Parathyroid adenoma (tissue), 2 donors: Measurements from ENCODE around the gene TMEM165.
"Not testable (repeated sequence)": the region's sequence is repeated elsewhere in the genome, so short reads cannot be mapped to it uniquely, and the experiment has no call there.

Experiments used
- H2AFZ ChIP-seq: fragments of 300-600 bp; sonication (generic); one replicate; pipeline ENCODE4 v1.7.0; 2017; ENCODE audit warnings: antibody characterized with exemption, mild to moderate bottlenecking
- H3K27ac ChIP-seq: fragments of 300-600 bp; sonication (generic); one replicate; pipeline ENCODE4 v1.7.0; 2017
- H3K27me3 ChIP-seq: fragments of 300-600 bp; sonication (generic); one replicate; pipeline ENCODE4 v1.7.0; 2017; ENCODE audit warnings: low read length; ENCODE audit not compliant: control insufficient read depth, insufficient read depth
- H3K36me3 ChIP-seq: fragments of 300-600 bp; sonication (generic); one replicate; pipeline ENCODE4 v1.7.0; 2017; ENCODE audit warnings: low read length; ENCODE audit not compliant: control insufficient read depth, insufficient read depth
- H3K4me1 ChIP-seq: fragments of 300-600 bp; sonication (generic); one replicate; pipeline ENCODE4 v1.7.0; 2017; ENCODE audit warnings: control low read depth
- H3K4me2 ChIP-seq: fragments of 300-600 bp; sonication (generic); one replicate; pipeline ENCODE4 v1.7.0; 2017; ENCODE audit warnings: low read length
- H3K4me3 ChIP-seq: fragments of 300-600 bp; sonication (generic); one replicate; pipeline ENCODE4 v1.7.0; 2017; ENCODE audit warnings: low read depth, low read length
- H3K79me2 ChIP-seq: fragments of 300-600 bp; sonication (generic); one replicate; pipeline ENCODE4 v1.7.0; 2017; ENCODE audit warnings: control low read depth
- H3K9ac ChIP-seq: fragments of 300-600 bp; sonication (generic); one replicate; pipeline ENCODE4 v1.7.0; 2017; ENCODE audit warnings: mild to moderate bottlenecking
- H3K9me3 ChIP-seq: fragments of 300-600 bp; sonication (generic); one replicate; pipeline ENCODE4 v1.7.0; 2017; ENCODE audit warnings: low read length; ENCODE audit not compliant: control insufficient read depth
- CTCF ChIP-seq: fragments of 300-600 bp; sonication (generic); IDR thresholded peaks from one replicate; pipeline ENCODE4 v1.7.0; 2017; ENCODE audit warnings: antibody characterized with exemption, mild to moderate bottlenecking
- donor health status: primary hyperparathyroidism.

The TMEM165 gene

GRCh38 chr4:55348466-55348865, 47.3 kb upstream of the TMEM165 start:
- H3K27me3 ChIP-seq: no peaks in the 10 kb centered on the region
- H3K4me2 ChIP-seq: no peak overlapping the region
- H3K27ac ChIP-seq: no peak overlapping the region
- H3K36me3 ChIP-seq: no peaks in the 10 kb centered on the region
- no peak overlapping the region for H2AFZ ChIP-seq
- no peaks in the 10 kb centered on the region for H3K4me1 ChIP-seq
- H3K9me3 ChIP-seq: no peaks in the 10 kb centered on the region
- H3K4me3 ChIP-seq: no peak overlapping the region
- TF ChIP-seq CTCF: no peak
- H3K79me2 ChIP-seq: no peaks in the 10 kb centered on the region
- H3K9ac ChIP-seq: no peak overlapping the region

GRCh38 chr4:55350870-55351269, 44.9 kb upstream of the TMEM165 start:
- H3K27me3 ChIP-seq: not testable (repeated sequence)

GRCh38 chr4:55351824-55352223, 43.9 kb upstream of the TMEM165 start:
- Histone ChIP-seq H3K4me2 (no peak overlapping the region), H3K27ac (no peak overlapping the region), H3K9me3 (no peaks in the 10 kb centered on the region), H3K36me3 (no peaks in the 10 kb centered on the region), H3K79me2 (no peaks in the 10 kb centered on the region), H3K4me3 (no peak overlapping the region), H3K27me3 (no peaks in the 10 kb centered on the region), H3K9ac (no peak overlapping the region), H3K4me1 (no peaks in the 10 kb centered on the region), H2AFZ (no peak overlapping the region)
- TF ChIP-seq CTCF: no peak

More at GRCh38 chr4:55350870-55351269, 44.9 kb upstream of the TMEM165 start:
- not testable (repeated sequence) for H3K9me3 ChIP-seq, H3K9ac ChIP-seq, H3K4me1 ChIP-seq, H3K4me3 ChIP-seq, H3K79me2 ChIP-seq, H2AFZ ChIP-seq, H3K4me2 ChIP-seq, H3K36me3 ChIP-seq, H3K27ac ChIP-seq

GRCh38 chr4:55352726-55353125, 43.0 kb upstream of the TMEM165 start:
- H2AFZ ChIP-seq: no peak overlapping the region
- no peaks in the 10 kb centered on the region for H3K79me2 ChIP-seq
- no peak for TF ChIP-seq CTCF
- H3K4me1 ChIP-seq: no peaks in the 10 kb centered on the region
- H3K4me3 ChIP-seq: no peak overlapping the region
- H3K27ac ChIP-seq: no peak overlapping the region
- H3K27me3 ChIP-seq: no peaks in the 10 kb centered on the region
- H3K9me3 ChIP-seq: no peaks in the 10 kb centered on the region
- no peak overlapping the region for H3K4me2 ChIP-seq
- no peak overlapping the region for H3K9ac ChIP-seq
- no peaks in the 10 kb centered on the region for H3K36me3 ChIP-seq

- not testable (repeated sequence) for H3K4me3 ChIP-seq, H3K9me3 ChIP-seq, H3K79me2 ChIP-seq, H3K4me2 ChIP-seq, H3K4me1 ChIP-seq, H3K27me3 ChIP-seq, H2AFZ ChIP-seq, H3K36me3 ChIP-seq, H3K27ac ChIP-seq, H3K9ac ChIP-seq
Observed at GRCh38 chr4:55353228-55353747, 42.5 kb upstream of the TMEM165 start.

GRCh38 chr4:55354648-55355047, 41.1 kb upstream of the TMEM165 start:
- Histone ChIP-seq H3K9me3 (no peaks in the 10 kb centered on the region), H3K9ac (no peak overlapping the region), H3K4me3 (no peak overlapping the region), H3K79me2 (no peaks in the 10 kb centered on the region), H3K4me1 (no peaks in the 10 kb centered on the region), H3K4me2 (no peak overlapping the region), H3K36me3 (no peaks in the 10 kb centered on the region), H3K27ac (no peak overlapping the region), H2AFZ (no peak overlapping the region), H3K27me3 (no peaks in the 10 kb centered on the region)
- no peak for TF ChIP-seq CTCF
